Right forelimb (tissue), 1 donor: Measurements from ENCODE around the gene GPATCH3.
"Not testable (repeated sequence)": the region's sequence is repeated elsewhere in the genome, so short reads cannot be mapped to it uniquely, and the experiment has no call there.

Experiments
- DNase-seq: peaks from one replicate; pipeline ENCODE4 v3.0.0-alpha.2; 2018

Gene GPATCH3

GRCh38 chr1:26862781-26863684, 37.2 kb downstream of the GPATCH3 start, which contains the start of gene SFN:
SFN (plus strand) TSS chr1:26863149; CDS start chr1:26863213, 64 bp downstream.
- no peak for DNase-seq

DNA sequence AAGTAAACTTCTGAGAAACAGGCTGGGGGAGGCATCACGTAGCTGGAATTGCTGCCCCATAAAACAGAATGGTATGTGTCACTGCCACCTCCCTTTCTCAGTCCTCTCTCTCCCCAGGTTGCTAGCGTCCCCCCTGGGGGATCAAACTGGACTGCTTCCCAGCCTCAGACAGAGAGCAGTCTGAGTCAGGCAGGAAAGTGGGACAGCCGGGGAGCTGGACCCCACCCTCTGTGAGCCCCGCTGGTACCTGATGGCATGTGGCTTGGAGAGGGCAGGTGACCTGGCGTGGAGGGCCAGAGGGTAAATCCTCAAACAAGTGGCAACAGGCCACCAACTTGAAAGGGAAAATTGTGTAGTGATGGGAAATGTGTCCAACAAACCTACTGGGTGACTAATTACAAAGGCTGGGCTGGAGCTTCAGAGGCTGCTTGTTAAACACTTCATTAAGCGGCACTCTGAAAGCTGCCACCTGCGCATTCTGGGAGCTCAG, 38.3 kb downstream of the GPATCH3 start:
- DNase-seq = no peak

GRCh38 chr1:26861286-26861701, 39.0 kb downstream of the GPATCH3 start:
- no peak for DNase-seq

GRCh38 chr1:26858891-26859640, 41.2 kb downstream of the GPATCH3 start:
- DNase-seq = no peak

- no peak for DNase-seq
Measured at GRCh38 chr1:26858160-26858559, 42.1 kb downstream of the GPATCH3 start.

GRCh38 chr1:26857473-26858060, 42.7 kb downstream of the GPATCH3 start:
- no peak for DNase-seq

DNA sequence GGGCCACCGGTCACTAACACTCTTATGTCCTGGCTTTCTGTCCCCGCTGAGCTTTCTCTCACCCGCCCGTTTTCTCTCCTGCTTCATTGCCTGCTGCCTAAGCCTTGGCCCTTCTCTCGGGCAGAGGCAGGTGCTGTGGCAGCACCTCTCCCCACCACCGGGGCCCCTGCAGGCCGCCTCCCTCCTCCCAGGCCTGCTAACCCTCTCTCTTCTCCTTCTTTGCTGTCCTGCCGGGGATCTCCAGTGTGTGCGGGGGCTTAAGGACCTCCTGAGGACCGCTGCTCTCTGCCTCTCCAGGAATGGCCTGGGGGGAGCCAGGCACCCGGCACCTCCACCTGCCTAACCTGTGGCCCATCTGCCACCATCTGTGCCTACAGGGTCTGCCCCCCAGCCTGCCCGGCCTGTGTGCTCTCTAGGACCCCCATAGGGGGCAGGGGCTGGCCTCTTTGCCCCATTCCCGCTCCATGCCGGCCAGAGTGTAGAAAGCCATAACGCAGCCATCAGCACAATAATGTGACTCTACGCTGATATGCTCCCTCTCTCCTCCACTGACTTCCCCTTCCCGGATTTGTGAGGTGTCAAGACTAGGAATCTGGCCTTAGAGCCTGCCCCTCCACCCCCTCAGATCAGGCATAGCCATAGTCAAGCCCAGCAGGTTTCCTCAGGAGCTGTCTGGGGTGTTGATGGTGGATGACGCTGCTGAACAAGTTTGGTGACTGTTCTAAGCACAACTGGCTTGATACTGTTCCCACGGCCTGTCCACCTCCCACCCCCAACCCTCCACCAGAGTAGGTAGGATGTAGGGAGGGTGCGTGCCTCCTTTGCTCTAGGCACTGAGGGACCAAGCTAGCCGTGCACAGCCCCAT, 43.4 kb downstream of the GPATCH3 start:
- DNase-seq = no peak

DNA sequence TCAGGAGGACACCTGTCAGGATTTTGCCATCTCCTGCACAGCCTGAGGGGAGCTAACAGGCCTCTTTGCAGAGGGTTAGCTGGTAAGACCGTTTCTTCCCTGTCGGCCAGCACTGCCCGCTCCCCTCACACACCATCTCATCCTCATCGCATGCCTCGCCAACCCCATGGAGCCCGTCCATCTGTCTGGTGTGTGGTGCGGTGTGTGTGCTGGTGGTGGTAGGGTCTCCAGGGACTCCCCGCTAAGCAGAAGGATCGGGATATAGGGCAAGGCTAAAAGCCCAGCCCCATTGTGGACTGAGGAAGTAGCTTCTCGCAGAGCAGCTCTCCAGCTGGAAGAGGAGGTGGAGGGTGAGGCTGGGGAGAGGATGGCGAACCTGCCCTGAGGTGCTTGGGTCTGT, 44.1 kb downstream of the GPATCH3 start:
- no peak for DNase-seq

DNA sequence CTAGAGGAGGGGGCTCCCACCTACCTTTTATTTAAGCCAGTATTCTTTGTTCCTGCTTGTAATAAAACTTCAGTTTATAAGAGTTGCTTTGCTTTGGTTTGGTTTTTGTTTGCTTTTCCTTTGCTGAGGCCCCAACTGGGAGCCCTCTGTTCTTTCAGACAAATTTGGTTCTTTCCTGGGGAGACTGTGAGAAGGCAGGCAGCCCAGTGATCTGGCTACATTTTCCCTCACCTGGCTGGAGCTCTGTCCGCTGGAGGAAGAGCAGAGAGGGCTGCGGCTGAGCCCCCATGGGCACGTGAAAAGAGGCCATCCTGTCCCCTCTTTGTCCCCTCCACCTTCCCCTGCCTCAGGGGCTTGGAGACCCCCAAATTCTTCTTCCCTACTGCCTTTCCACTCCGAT, 44.6 kb downstream of the GPATCH3 start:
- DNase-seq = no peak

GRCh38 chr1:26854906-26855305, 45.4 kb downstream of the GPATCH3 start:
- DNase-seq = no peak

DNA sequence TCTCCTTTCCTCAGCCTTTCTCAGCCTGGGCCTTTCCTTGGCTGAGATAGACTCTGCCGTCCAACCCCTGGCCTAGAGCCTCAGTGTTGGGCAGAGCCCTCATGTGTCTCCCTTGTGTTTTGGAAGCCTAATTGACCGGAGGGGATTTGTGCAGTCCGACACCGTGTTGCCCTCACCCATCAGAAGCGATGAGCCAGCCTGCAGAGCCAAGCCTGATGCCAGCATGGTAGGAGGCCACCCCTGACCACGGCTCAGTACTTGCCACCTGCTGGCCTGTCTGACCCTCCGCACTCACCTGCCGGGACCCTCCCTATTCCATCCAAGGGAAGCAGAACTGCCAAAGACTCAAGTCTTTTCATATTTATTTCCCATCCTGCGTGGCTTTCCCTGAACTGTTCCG, 46.7 kb downstream of the GPATCH3 start:
- no peak for DNase-seq

- peak; percentile 73 for DNase-seq
Measured at GRCh38 chr1:26853156-26853555, 47.1 kb downstream of the GPATCH3 start.

- no peak for DNase-seq
Measured at GRCh38 chr1:26852701-26853100, 47.6 kb downstream of the GPATCH3 start.

GRCh38 chr1:26851106-26851684, 49.1 kb downstream of the GPATCH3 start:
- DNase-seq = no peak

GRCh38 chr1:26848941-26849774, 51.1 kb downstream of the GPATCH3 start:
- no peak for DNase-seq

DNA sequence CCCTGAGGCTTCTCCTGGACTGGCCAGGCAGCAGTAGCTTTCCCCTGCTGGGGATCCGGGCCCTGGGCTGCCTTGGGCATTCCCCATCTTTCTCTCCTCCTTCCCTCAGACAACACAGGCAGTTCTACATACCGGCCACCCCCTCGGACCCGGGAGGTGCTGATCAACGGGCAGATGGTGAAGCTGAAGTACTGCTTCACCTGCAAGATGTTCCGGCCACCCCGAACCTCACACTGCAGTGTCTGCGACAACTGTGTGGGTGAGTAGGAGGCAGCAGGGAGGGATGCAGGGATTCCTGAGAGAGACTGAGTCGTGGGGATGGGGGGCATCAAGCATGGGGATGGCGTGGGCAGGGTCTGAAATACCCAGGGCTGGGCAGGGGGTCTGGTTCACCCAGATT, 51.8 kb downstream of the GPATCH3 start:
- no peak for DNase-seq

DNA sequence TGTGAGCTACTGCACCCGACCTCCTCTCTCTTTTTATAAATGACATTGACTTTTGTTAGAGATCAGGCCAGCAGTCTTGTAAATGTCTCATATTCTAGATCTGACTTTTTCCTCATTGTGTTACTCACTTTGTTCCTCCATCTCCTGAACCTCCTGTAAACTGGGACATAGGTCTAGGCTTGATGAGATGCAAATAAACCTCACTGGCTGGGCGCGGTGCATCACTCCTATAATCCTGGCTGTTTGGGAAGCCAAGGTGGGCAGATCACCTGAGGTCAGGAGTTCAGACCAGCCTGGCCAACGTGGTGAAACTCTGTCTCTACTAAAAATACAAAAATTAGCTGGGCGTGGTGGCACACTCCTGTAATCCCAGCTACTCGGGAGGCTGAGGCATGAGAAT, 52.4 kb downstream of the GPATCH3 start:
- not testable (repeated sequence) for DNase-seq

DNA sequence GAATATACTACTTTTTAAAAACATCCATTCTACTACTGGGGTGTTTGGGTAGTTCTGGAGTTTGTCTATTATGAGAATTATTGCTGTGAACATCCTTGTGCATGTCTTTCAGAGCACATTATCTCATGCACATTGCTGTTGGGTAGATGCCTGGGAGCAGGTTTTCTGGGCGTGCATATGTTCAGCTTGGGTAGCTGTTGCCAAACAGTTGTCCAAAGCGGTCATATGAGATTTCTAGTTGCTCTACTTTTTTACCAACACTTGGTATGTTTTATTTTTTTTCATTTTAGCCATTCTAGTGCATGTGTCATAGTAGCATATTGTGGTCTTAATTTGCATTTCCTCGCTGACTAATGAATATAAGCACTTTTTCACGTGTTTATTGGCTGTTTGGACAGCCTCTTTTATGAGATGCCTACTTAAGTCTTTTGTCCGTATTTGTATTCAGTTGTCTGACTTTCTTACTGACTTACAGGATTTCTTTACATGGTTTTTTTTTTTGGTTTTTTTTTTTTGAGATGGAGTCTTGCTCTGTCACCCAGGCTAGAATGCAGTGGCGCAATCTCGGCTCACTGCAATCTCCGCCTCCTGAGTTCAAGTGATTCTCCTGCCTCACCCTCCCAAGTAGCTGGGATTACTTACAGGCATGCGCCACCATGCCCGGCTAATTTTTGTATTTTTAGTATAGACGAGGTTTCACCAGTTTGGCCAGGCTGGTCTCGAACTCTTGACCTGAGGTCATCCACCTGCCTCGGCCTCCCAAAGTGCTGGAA, 55.7 kb downstream of the GPATCH3 start:
- DNase-seq = no peak
